Mesendoderm (in vitro differentiated cells): ENCODE results near the gene ALDH3A1. TPM values are rescaled to one million over a fixed set of nuclear protein-coding genes. Genes with fewer than 3 reads are reported as not detected.
A peak's percentile ranks its signal among the peaks of the same experiment; 100 is the strongest.

Source experiments
- DNase-seq: peaks from one replicate; pipeline ENCODE4 v3.0.0; 2013
- H2AK5ac ChIP-seq: 2 replicates; pipeline ENCODE4 v1.6.1; 2013; ENCODE audit warnings: low read length, inconsistent platforms
- H2BK120ac ChIP-seq: 2 replicates; pipeline ENCODE4 v1.6.1; 2013; ENCODE audit warnings: low read depth, mild to moderate bottlenecking, low read length, moderate library complexity, mixed read lengths
- H2BK15ac ChIP-seq: replicated peaks from 2 replicates; pipeline ENCODE4 v1.6.1; 2013; ENCODE audit warnings: low read depth, mild to moderate bottlenecking, moderate library complexity
- H2BK5ac ChIP-seq: 2 replicates; pipeline ENCODE4 v1.6.1; 2013; ENCODE audit warnings: low read length, inconsistent platforms
- H3K18ac ChIP-seq: 2 replicates; pipeline ENCODE4 v1.6.1; 2013; ENCODE audit warnings: mild to moderate bottlenecking, low read length, mixed read lengths
- H3K23ac ChIP-seq: one replicate; pipeline ENCODE4 v1.6.1; 2013; ENCODE audit warnings: low read length
- H3K27ac ChIP-seq: 2 replicates; pipeline ENCODE4 v1.5.1; 2013; ENCODE audit warnings: low read depth, mild to moderate bottlenecking, inconsistent platforms, low read length, moderate library complexity
- H3K27me3 ChIP-seq: 2 replicates; pipeline ENCODE4 v1.6.1; 2013; ENCODE audit warnings: low read length, control low read depth, mild to moderate bottlenecking, inconsistent platforms; ENCODE audit not compliant: insufficient read depth, poor library complexity
- H3K36me3 ChIP-seq: 2 replicates; pipeline ENCODE4 v1.6.1; 2013; ENCODE audit warnings: low read length, inconsistent platforms; ENCODE audit not compliant: control insufficient read depth, insufficient read depth
- H3K4ac ChIP-seq: one replicate; pipeline ENCODE4 v1.6.1; 2013; ENCODE audit warnings: low read depth, mild to moderate bottlenecking, low read length, moderate library complexity
- H3K4me1 ChIP-seq: 2 replicates; pipeline ENCODE4 v1.6.1; 2013; ENCODE audit warnings: low read depth, low read length, inconsistent platforms; ENCODE audit not compliant: control insufficient read depth
- H3K4me2 ChIP-seq: 2 replicates; pipeline ENCODE4 v1.6.1; 2013; ENCODE audit warnings: low read length
- H3K4me3 ChIP-seq: 2 replicates; pipeline ENCODE4 v1.5.1; 2013; ENCODE audit warnings: mild to moderate bottlenecking, low read length
- H3K56ac ChIP-seq: one replicate; pipeline ENCODE4 v1.6.1; 2013; ENCODE audit warnings: low read length
- H3K79me1 ChIP-seq: 2 replicates; pipeline ENCODE4 v1.6.1; 2013; ENCODE audit warnings: low read length, inconsistent platforms
- H3K79me2 ChIP-seq: 2 replicates; pipeline ENCODE4 v1.6.1; 2013; ENCODE audit warnings: mild to moderate bottlenecking, low read length; ENCODE audit not compliant: control insufficient read depth, insufficient read depth
- H3K9ac ChIP-seq: 2 replicates; pipeline ENCODE4 v1.6.1; 2013; ENCODE audit warnings: low read length, inconsistent platforms
- H4K5ac ChIP-seq: one replicate; pipeline ENCODE4 v1.6.1; 2013; ENCODE audit warnings: low read length
- H4K8ac ChIP-seq: one replicate; pipeline ENCODE4 v1.6.1; 2013; ENCODE audit warnings: low read depth, mild to moderate bottlenecking, control low read depth, low read length, moderate library complexity
- whole genome bisulfite sequencing: extraction: QIAGEN DNeasy Blood & Tissue Kit; methylation state at CpG from one replicate; pipeline ENCODE4 v1.1.7; 2013; ENCODE audit warnings: low lambda C conversion rate, missing lambda C conversion rate; ENCODE audit not compliant: insufficient coverage; ENCODE audit errors: extremely low coverage; 5-methylcytosine and 5-hydroxymethylcytosine counted together
- polyA plus RNA-seq, 2 experiments: library from polyadenylated mRNA; stranded (reverse); fragments of 200-250 nt; gene quantifications; one replicate each; pipeline ENCODE4 v1.2.3, GENCODE V29; 2013

ALDH3A1 gene
- polyA plus RNA-seq (2013, experiment 1 of 2), result 0.52 TPM
- polyA plus RNA-seq (2013, experiment 2 of 2), result 0.55 TPM

GRCh38 chr17:19747829-19748806 is at the start of gene ALDH3A1:
Gene ALDH3A1, minus strand, starts transcription at chr17:19748298. Its CDS starts 3,169 bp downstream, at chr17:19745129.
- no peak within 1 kb of the TSS for H2BK5ac ChIP-seq
- no peaks in the 10 kb centered on the region for H3K4me1 ChIP-seq
- no peak within 1 kb of the TSS for H3K4me2 ChIP-seq
- H3K18ac ChIP-seq, result no peak within 1 kb of the TSS
- no peak within 1 kb of the TSS for H4K8ac ChIP-seq
- no peak within 1 kb of the TSS for H2BK15ac ChIP-seq
- H3K4ac ChIP-seq, result no peak within 1 kb of the TSS
- no peaks in the 10 kb centered on the region for H3K36me3 ChIP-seq
- H3K23ac ChIP-seq, result no peak within 1 kb of the TSS
- H3K27me3 ChIP-seq, result no peaks in the 10 kb centered on the region
- no peak within 1 kb of the TSS for H3K9ac ChIP-seq
- H3K4me3 ChIP-seq, result no peak within 1 kb of the TSS
- no peaks in the 10 kb centered on the region for H3K79me2 ChIP-seq
- WGBS, result no CpG with 5 or more reads among the region's 25 CpGs
- H2BK120ac ChIP-seq, result no peak within 1 kb of the TSS
- no peak for DNase-seq
- H4K5ac ChIP-seq, result no peak within 1 kb of the TSS
- H3K27ac ChIP-seq, result no peak within 1 kb of the TSS
- H3K79me1 ChIP-seq, result no peaks in the 10 kb centered on the region
- no peak within 1 kb of the TSS for H3K56ac ChIP-seq
- H2AK5ac ChIP-seq, result no peak within 1 kb of the TSS

- Histone ChIP-seq H3K18ac (no peak overlapping the region), H2BK5ac (no peak overlapping the region), H3K4ac (no peak overlapping the region), H3K27me3 (no peaks in the 10 kb centered on the region), H3K27ac (no peak overlapping the region), H3K56ac (no peak overlapping the region), H4K8ac (no peak overlapping the region), H2AK5ac (no peak overlapping the region), H3K4me1 (no peaks in the 10 kb centered on the region), H3K79me1 (no peaks in the 10 kb centered on the region), H3K79me2 (no peaks in the 10 kb centered on the region), H3K4me3 (no peak overlapping the region), H2BK15ac (no peak overlapping the region), H2BK120ac (no peak overlapping the region), H3K9ac (no peak overlapping the region), H3K36me3 (peaks cover 2% of the 10 kb centered on the region), H4K5ac (no peak overlapping the region), H3K23ac (no peak overlapping the region), H3K4me2 (no peak overlapping the region)
- peak; percentile 11 for DNase-seq
- WGBS, result no CpG with 5 or more reads among the region's 4 CpGs
These were observed 48.4 kb upstream of the ALDH3A1 start for GRCh38 chr17:19796457-19796856.

DNA sequence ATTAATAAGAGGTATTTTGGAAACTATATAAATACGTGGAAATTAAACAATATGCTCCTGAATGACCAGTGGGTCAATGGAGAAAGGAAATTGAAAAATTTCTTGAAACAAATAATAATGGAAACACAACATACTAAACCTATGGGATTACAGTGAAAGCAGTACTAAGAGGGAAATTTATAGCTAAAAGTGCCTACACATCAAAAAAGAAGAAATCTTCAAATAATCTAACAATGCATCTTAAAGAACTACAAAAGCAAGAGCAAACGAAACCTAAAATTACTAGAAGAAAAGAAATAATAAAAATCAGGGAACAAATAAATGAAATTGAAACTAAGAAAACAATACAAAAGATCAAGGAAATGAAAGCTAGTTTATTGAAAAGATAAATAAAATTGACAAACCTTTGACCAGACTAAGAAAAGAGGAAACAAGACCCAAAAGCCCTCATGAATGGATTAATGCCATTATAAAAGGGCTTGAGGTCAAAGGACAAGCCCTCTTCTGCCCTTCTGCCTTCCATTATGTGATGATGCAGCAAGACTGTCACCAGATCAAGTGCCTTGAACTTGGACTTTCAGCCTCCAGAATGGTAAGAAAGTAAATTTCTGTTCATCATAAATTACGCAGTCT is 43.9 kb upstream of the ALDH3A1 start:
- no peak for DNase-seq
- no peak overlapping the region for H3K4ac ChIP-seq
- no peak overlapping the region for H2AK5ac ChIP-seq
- no peak overlapping the region for H3K56ac ChIP-seq
- no peak overlapping the region for H4K8ac ChIP-seq
- H3K9ac ChIP-seq, result no peak overlapping the region
- no peak overlapping the region for H3K18ac ChIP-seq
- no peak overlapping the region for H3K4me2 ChIP-seq
- no peak overlapping the region for H4K5ac ChIP-seq
- H3K27ac ChIP-seq, result no peak overlapping the region
- H2BK5ac ChIP-seq, result no peak overlapping the region
- no peak overlapping the region for H3K4me3 ChIP-seq
- no peaks in the 10 kb centered on the region for H3K79me2 ChIP-seq
- peaks cover 2% of the 10 kb centered on the region for H3K36me3 ChIP-seq
- H3K4me1 ChIP-seq, result no peaks in the 10 kb centered on the region
- H3K79me1 ChIP-seq, result no peaks in the 10 kb centered on the region
- no peak overlapping the region for H2BK120ac ChIP-seq
- H3K23ac ChIP-seq, result no peak overlapping the region
- no CpG with 5 or more reads among the region's 3 CpGs for WGBS
- H2BK15ac ChIP-seq, result no peak overlapping the region
- H3K27me3 ChIP-seq, result no peaks in the 10 kb centered on the region

- WGBS, result no CpG with 5 or more reads among the region's 7 CpGs
- no peak overlapping the region for H2BK5ac ChIP-seq
- no peak overlapping the region for H2BK120ac ChIP-seq
- no peak overlapping the region for H4K5ac ChIP-seq
- H3K9ac ChIP-seq, result no peak overlapping the region
- no peak overlapping the region for H3K4ac ChIP-seq
- no peak overlapping the region for H3K56ac ChIP-seq
- no peaks in the 10 kb centered on the region for H3K4me1 ChIP-seq
- no peaks in the 10 kb centered on the region for H3K27me3 ChIP-seq
- no peak overlapping the region for H3K18ac ChIP-seq
- H3K4me2 ChIP-seq, result no peak overlapping the region
- H2AK5ac ChIP-seq, result no peak overlapping the region
- no peak overlapping the region for H3K23ac ChIP-seq
- no peak overlapping the region for H4K8ac ChIP-seq
- no peak overlapping the region for H2BK15ac ChIP-seq
- no peak for DNase-seq
- H3K36me3 ChIP-seq, result no peaks in the 10 kb centered on the region
- H3K79me2 ChIP-seq, result no peaks in the 10 kb centered on the region
- no peaks in the 10 kb centered on the region for H3K79me1 ChIP-seq
- H3K27ac ChIP-seq, result no peak overlapping the region
- H3K4me3 ChIP-seq, result no peak overlapping the region
These were observed 39.7 kb upstream of the ALDH3A1 start for GRCh38 chr17:19787733-19788357.

DNA sequence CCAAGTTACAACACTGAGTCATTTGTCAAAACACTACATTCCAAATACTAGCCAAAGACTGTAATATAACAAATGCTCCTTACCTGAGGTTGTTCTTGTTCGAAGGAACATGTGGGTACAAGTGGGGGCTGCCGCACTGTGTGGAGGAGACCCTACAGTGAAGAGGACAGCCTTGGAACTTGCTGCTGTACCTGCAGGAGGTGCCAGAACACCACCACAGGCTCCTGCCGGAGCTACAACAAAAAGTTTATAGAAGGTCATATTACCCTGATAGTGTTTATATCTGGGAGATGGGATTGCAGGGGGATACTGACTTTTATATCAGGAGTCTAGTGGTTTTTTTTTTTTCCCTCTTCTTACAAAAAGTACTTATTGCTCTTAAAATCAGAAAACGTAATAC is 37.8 kb upstream of the ALDH3A1 start:
- Histone ChIP-seq H3K4ac (no peak overlapping the region), H3K79me2 (no peaks in the 10 kb centered on the region), H3K36me3 (no peaks in the 10 kb centered on the region), H3K79me1 (no peaks in the 10 kb centered on the region), H2BK120ac (no peak overlapping the region), H3K4me1 (no peaks in the 10 kb centered on the region), H3K27ac (no peak overlapping the region), H3K18ac (no peak overlapping the region), H4K8ac (no peak overlapping the region), H3K23ac (no peak overlapping the region), H3K27me3 (no peaks in the 10 kb centered on the region), H3K4me3 (no peak overlapping the region), H2BK5ac (no peak overlapping the region), H2AK5ac (no peak overlapping the region), H2BK15ac (no peak overlapping the region), H3K4me2 (no peak overlapping the region), H3K9ac (no peak overlapping the region), H3K56ac (no peak overlapping the region), H4K5ac (no peak overlapping the region)
- peak; percentile 25 for DNase-seq
- WGBS, result no CpG with 5 or more reads among the region's 4 CpGs
